GM18858 (cell line): ENCODE data around the gene PROCR.
"Not testable (repeated sequence)": the region's sequence is repeated elsewhere in the genome, so short reads cannot be mapped to it uniquely, and the experiment has no call there.

Experiments
- ATAC-seq: cut with Tn5 transposase; IDR thresholded peaks from one replicate; pipeline ENCODE4 v1.9.1; 2021; ENCODE audit not compliant: unreplicated experiment

The PROCR gene

GRCh38 chr20:35192118-35192872, 20.4 kb downstream of the PROCR start:
- no peak for ATAC-seq

DNA sequence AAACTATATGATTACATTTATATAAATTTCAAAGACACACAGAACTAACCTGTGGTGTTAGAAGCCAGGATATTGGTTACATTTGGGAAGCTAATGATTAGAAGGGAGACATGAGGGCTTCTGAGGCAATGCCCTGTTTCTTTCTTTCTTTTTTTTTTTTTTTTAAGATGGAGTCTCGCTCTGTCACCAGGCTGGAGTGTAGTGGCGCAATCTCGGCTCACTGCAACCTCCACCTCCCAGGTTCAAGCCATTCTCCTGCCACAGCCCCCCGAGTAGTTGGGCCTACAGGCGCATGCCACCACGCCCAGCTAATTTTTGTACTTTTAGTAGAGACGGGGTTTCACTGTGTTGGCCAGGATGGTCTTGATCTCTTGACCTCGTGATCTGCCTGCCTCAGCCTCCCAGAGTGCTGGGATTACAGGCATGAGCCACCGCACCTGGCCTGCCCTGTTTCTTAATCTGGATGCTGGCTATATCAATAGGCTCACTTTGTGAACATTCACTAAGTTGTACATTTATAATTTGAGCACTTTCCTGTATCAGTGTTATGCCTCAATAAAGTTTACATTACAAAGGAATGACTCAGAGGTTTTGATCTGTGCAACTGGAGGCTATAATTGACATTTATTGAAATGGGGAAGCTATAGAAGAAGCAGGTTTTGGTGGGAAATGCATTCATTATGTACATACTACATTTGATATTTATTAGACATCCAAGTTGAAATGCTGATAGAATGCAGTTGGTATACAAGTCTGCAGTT, 21.3 kb downstream of the PROCR start:
- ATAC-seq = not testable (repeated sequence)

- ATAC-seq = no peak
Measured at GRCh38 chr20:35196313-35196712, 24.4 kb downstream of the PROCR start.

DNA sequence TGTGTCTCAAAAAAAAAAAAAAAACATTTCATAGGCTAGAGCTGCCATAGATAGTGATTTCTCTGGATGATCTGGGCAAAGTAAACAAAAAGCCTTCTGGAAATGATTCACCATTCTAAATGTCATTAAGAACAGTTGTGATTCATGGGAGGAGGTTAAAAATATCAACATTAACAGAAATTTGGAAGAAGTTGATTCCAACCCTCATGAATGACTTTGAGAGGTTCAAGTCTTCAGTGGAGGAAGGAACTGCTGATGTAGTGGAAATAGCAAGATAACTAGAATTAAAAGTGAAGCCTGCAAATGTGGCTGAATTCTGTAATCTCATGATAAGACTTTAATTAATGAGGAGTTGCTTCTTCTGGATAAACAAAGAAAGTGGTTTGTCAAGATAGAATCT, 27.9 kb downstream of the PROCR start:
- ATAC-seq = no peak

- no peak for ATAC-seq
Measured at GRCh38 chr20:35200267-35200666, 28.4 kb downstream of the PROCR start.

GRCh38 chr20:35201467-35201866, 29.6 kb downstream of the PROCR start:
- ATAC-seq = not testable (repeated sequence)

DNA sequence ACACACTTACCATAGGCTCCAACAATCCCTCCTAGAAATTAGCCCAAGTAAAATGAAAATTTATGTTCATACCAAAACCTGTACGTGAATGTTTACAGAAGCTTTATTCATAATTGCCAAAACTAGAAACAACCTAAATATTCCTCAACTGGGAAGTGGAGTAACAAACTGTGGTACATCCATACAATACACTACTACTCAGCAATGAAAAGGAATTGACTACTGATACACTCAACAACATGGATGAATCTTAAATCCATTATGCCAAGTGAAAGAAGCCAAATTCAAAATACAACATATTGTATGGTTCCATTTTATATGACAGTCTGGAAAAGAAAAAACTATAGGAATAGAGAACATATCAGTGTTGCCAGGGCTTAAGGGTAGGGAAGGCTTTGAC, 34.9 kb downstream of the PROCR start:
- no peak for ATAC-seq

DNA sequence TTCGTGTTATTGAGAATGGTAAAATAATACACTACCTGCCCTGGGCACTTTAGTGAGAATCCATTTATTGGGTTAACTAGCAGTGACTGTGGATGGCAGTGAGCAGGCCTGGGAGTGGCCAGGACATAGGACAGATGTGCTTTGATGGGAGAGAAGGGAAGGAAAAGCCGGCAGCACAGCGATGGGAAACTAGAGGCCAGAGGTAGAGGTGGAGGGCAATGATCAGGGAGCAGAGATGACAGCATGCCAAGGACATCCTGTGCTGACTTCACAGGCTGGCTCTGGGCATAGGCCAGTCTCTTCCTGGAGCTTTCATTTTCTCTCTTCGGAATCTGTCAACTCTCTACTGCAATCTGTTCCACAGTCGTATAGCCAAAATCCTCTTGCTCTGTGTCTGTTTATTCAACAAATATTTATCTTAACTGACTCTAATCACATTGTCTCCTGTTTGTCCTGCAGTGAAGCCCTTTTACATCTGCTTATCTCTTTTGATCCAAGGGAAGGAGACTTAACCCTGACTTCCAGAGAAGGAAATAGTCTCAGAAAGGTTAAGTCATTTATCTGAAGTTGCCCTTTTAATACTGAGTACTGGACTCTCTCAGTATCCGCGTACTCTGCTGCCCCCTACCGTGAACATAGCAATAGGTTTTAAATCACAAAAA, 36.2 kb downstream of the PROCR start:
- no peak for ATAC-seq

- no peak for ATAC-seq
Measured at GRCh38 chr20:35215066-35215956, 43.4 kb downstream of the PROCR start.

DNA sequence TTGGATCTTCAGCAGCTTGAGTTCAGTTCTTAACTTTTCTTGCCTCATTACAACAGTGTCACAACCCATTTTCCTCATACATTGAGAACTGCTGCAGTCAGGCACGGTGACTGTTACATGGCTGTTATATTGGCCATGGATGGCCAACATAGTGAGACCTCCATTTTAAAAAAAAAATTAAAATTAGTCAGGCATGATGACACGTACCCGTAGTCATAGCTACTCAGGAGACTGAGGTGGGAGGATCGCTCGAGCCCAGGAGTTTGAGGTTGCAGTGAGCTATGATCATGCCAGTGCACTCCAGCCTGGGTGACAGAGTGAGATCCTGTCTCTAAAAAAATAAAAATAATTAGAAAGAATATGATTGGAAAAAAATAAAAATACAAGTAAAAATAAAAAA, 44.7 kb downstream of the PROCR start:
- no peak for ATAC-seq

DNA sequence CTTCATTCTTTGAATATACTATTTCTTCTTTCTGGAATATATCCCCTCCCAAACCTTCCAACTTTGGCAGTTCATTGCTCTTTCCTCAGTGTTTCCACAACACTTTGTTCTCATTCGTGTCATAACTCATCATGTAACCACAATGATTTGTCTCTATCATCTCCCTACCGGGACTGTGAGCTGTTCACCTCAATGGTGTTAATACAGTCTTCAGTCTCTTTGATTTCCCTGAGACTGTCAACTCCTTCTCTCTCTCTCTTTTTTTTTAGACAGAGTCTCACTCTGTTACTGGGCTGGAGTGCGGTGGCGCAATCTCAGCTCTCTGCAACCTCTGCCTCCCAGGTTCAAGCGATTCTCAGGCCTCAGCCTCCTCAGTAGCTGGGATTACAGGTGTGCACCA, 52.1 kb downstream of the PROCR start:
- no peak for ATAC-seq

DNA sequence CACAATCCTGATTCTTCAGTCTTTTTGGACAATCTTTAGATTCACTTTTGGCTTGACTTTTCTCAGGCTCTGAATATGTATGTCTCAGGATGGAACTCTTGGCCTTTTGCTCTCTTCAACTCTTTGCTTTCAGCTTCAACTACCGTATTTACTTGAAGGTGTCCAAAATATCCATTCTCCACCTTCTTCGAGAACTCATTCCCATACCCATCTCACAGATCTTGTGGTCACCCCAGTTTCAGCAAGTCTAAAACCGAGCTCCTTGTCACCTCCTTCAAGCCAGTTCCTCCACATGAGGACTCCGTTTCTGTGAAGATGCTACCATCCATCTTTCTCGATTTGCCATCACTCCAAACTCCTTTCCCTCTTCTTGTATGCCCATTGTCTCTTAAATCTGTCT, 52.7 kb downstream of the PROCR start:
- ATAC-seq = no peak

GRCh38 chr20:35225319-35226125, 53.6 kb downstream of the PROCR start:
- no peak for ATAC-seq

DNA sequence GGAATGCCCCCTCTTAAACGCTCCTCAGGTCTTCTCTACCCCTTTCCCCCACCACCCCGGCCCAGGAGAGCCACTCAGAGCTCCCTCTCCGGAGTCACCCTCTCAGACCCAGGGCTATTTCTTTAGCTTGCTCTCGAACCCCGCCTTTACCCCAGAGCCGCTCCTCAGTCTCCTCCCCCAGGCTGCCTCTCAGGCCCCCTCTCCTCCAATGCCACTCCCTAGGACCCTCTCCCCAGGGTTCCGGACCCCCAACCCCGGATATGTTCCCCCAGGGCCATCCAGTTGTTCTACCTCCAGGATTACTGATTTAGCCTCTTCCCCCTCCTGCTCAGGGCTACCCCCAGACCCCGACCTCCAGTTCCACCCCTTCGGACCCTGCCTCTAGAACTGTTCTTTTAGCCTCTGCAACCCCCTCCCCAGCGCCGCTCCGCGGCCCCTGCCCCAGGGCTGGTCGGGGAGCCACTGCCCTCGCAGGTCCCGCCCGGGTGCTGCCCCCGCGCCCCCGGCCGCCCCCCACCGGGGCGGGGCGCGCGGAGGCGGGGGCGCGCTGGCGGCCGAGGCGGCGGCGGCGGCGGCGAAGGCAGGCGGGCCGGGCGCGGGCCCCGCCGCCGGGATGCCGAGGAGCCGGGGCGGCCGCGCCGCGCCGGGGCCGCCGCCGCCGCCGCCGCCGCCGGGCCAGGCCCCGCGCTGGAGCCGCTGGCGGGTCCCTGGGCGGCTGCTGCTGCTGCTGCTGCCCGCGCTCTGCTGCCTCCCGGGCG, 54.4 kb downstream of the PROCR start, which contains the start of gene MMP24:
MMP24 (plus strand) TSS at position 565 of the 758 bp plus-strand sequence; CDS start at position 614, 49 bp downstream.
- no peak for ATAC-seq
